Gastroesophageal sphincter (tissue), 3 donors: ENCODE data around the gene PTPRD.

Source experiments
- CTCF ChIP-seq, 4 experiments: fragments of 200-600 bp in 2 of 4; fragments of 450-650 bp in 2 of 4; sonication (generic) in 1 of 4; IDR thresholded peaks; one replicate each; pipeline ENCODE4 v1.5.1; 2017 to 2019; ENCODE audit warnings: antibody characterized with exemption in 4 of 4, mild to moderate bottlenecking in 2 of 4, moderate library complexity in 2 of 4
- POLR2AphosphoS5 ChIP-seq: sonication (generic); formaldehyde crosslinking; IDR thresholded peaks from one replicate; pipeline ENCODE4 v1.6.1; 2017; ENCODE audit warnings: antibody characterized with exemption

- TF ChIP-seq POLR2AphosphoS5 (no peak), CTCF (IDR thresholded peaks at IDR 0.05) (no peak)
Observed at GRCh38 chr9:10443181-10443867, 169.5 kb downstream of the PTPRD start.
